HG02852 (cell line): ENCODE results near the gene TUBA4A.

Source experiments
- ATAC-seq: cut with Tn5 transposase; IDR thresholded peaks from one replicate; pipeline ENCODE4 v1.9.1; 2021; ENCODE audit warnings: mild to moderate bottlenecking, moderate library complexity; ENCODE audit not compliant: unreplicated experiment

The TUBA4A gene

DNA sequence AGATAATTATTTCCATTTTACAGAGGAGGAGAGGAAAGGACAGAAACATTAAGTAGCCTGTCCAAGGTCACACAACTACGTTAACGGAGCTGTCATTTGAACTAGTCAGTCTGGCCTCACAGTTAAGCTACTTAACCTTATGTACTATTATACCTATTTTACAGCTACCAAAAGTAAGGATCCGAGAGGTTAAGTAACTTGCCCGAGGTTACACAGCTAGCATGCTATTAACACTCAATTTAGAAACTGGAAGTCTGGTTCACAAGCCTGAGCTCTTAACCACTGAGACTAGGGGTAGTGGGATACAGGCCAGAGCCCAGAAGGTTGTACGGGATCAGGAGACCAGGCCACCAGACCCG lies 8.9 kb downstream of the TUBA4A start:
- no peak for ATAC-seq

DNA sequence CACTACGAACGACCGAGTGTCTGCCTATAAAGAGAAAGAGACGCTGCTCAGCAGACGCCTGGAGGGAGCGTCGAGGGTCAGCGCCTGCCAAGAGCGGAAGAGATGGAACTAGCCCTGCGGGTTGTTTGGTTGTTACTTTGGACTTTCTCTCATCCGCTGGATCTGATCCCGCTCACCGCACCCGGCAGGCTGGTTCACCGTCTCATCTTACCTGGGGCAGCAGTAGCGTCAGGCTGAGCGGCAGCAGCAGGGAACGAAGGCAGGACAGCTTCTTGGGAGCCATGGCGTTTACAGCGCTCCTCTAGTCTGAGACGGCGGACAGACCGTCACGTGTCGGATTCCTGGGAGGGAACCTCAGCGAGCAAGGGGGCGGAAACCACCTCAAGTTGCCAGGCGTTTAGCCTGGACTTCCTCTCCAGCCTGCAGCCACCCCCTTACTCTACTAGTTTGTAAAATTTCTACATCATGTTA lies 10.4 kb downstream of the TUBA4A start:
- ATAC-seq: no peak

DNA sequence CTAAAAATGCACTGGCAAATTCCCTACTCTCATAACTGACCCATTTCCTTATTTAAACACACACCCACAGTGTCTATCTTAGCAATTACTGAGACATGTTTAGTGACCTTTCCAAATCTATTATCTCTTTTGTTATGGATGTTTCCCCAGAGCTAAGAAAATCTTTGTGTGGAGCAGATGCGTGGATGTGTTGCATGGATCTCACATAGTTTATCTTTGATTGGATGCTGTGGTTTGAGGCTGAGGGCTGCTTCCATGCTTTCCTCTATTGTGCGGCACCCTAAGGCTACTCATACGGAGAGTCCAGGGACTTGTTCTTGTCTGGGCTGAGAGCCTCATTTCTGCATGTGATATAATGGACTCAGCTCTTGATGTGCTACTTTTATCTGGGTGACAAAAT lies 19.4 kb downstream of the TUBA4A start:
- no peak for ATAC-seq

DNA sequence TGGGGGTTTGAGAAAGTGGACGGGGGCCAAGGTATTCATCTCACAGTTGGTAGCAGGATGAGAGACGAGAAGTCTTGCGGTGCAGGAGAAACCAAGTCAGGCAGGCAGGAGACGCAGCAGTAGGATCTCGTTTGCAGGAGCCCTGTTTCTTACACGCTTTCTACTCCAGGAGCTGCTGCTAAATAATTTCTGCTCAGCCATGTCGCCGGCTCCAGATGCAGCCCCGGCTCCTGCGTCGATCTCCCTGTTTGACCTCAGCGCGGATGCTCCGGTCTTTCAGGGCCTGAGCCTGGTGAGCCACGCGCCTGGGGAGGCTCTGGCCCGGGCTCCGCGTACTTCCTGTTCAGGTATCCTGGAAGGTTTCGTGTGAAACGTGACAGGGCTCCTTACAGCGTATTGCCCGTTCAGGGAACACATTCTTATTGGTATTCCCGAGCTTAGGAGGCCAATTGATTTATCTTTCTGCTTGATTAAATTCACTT lies 23.6 kb downstream of the TUBA4A start:
- ATAC-seq: no peak

DNA sequence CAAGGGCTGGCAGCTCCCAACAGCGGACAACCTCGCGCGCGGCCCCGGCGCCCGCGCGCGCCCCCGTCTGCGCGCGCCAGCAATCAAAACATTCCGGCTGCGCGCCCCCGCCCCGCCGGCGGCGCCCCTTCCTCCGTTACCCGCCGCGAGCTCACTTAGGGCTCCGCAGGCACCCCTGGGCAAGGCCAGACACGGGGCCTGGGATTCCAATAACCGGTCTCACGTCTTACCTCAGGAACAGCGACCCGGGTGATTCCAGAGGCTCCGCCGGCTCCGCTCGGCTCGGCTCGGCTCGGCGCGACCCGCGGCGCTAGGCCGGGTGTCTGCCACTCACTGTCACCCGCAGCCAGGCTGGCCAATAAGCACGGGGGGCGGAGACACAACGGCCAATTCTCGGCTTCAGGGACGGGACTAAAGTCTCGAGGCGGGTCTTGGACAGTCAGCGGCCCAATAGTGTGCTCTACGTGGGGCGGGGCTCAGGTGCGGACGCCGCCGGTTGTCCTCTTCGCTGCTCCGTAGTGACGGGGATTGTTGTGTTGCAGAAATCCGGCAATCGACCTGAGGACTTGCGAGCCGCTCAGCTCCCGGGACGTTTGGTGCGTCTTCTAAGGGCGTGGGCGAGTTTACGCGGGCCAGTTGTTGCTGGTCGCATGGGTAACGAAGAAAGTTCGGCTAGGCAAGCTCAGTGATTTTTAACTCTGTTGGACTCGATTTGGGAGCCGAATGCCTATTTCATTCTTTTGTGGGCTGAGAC lies 24.2 kb downstream of the TUBA4A start, which contains the start of the genes ANKZF1 and ATG9A:
TSS of gene ANKZF1 (plus strand) at position 502 of the 754 bp plus-strand sequence. CDS start 452 bp downstream, outside the sequence.
TSS of gene ATG9A (minus strand) at position 332 of the 754 bp plus-strand sequence. CDS start 1,612 bp downstream, outside the sequence.
- ATAC-seq: peak; percentile 98

DNA sequence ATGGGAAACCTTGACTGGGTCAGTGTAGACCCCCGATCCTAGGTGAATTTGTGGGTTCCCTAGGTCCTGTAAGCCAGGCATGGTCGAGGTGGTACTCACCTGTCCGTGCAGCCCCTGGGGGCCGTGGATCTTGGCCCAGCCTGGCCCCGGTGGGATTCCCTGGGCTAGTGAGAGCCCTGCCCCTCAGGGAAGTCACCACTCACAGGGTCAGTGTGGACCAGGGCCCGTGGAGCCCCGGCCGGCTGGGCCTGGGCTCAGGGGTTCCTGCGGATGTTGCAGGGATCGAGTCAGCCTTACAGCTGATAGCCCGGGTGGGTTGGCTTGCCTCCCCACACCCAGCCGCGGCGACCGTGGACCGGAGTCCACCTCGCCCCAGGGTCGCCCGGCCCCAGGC lies 24.8 kb downstream of the TUBA4A start:
- ATAC-seq: peak; percentile 15

DNA sequence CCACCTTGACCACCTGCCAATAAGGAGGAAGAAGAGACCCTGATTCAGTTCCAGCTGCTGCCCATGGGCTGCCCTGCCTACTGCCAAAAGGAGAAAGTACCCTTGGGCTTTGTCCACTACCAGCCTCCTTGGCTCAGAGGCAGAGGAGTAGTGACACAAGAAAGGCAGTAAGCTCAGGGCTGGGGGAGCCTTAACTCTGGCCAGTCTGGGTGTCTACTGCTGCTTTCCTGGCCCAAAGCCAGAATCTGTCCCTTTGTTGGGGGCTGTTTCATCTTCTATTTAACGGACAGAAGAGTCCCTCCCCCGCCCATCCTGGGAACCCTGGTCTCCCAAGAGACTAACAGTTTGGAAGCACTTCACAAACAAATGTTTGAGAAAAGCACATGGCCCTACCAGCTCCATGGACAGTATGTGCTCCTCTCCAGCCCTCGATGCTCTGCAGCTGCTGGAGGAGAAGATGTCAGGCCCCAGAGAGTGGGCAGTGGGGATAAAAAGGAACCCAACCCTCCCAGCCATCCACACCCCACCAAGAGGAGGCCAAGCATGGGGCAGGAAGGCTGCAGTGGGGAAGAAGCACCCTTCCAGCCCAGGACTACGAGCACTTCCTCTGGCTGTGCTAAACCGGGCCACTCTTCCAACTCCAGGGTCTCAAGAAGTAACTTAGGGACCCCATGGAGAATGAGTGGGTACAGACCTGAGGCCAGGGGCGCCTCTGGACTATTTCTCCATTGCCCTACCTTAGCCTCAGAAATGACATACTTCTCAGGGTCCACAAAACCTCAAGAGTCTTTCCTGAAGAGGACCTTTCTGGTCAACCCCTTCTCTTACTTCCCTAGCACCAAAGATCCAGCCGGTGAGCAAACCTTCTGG lies 25.4 kb downstream of the TUBA4A start:
- ATAC-seq: no peak

DNA sequence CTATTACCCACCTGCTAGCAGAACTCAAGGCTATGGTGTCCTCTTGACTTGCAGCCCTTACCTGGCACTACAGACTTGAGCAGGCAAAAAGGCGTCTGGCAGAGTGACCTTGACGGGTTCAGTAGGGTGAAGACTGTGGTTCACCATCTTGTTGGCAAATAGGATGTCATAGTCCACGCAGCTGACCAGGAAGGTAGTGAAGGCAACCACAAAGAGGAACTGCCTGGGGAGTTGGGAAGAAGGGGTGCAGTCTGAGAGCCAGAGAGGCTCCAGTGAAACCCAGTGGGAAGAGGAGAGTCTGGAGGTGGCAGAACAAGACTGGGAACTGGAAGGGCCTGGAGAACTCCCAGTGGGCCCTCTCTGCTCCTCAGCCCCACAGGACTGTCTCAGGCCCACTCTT lies 28.4 kb downstream of the TUBA4A start:
- no peak for ATAC-seq

DNA sequence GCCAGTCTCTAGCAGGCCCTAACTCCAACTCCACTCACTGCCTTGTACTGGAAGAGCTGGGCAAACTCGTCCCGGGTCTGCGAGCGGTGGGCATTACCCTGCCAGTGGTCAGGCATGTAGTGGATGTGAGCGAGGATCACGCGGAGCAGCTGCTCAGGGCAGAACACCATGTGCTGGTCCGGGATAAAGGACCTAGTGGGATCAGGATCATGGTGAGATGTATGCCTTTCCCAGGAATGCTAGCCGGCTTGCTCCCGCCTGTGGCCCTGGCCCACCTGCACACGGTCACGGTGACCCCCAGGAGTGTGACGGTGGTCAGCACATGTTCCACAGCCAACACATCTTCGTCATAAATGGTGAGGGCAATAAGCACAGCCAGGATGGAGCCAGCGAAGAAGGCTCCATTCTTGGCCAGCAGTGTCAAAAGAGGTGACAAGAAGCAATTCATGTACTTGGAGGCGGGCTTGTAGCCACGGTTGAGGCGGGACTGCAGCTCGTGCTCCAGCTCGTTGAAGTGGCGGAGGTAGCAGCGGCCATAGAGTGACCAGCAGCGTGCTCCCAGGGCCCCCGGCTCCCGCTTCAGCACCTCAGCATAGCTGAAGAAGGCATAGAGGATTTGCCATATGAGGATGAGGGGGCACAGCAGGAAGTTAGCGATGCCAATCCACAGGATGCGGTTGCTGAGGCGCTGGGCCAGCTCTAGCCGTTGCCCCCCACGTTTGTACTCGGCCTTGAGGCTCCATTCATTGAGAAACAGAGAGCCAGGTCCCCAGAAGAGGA lies 29.7 kb downstream of the TUBA4A start:
- no peak for ATAC-seq

DNA sequence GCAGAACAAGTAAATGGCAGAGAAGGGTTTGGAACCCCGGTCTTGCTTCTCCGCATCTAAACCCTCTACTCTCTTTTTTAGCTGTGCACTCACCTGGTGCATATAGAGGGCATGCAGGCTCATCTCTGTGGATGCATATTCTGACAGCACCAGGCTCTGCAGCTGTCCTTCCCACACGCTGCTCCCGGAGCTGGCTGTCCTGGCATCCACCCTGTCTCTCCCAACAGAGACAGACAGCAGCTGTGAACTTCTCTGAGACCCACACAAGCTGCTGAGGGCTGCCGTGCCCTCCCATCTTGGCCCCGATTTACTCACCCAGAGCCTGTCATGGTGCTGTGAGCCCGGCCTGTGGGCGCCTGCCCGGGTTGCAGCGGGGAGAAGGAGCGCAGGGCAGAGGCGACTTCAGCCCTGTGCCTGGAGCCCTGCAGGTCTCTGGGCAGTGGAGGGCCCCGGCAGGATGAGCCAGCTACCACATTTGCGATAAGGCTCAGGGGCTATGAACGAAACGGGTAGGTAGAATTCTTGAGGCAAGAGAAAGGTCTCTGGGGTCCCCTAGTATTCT lies 31.7 kb downstream of the TUBA4A start:
- no peak for ATAC-seq

DNA sequence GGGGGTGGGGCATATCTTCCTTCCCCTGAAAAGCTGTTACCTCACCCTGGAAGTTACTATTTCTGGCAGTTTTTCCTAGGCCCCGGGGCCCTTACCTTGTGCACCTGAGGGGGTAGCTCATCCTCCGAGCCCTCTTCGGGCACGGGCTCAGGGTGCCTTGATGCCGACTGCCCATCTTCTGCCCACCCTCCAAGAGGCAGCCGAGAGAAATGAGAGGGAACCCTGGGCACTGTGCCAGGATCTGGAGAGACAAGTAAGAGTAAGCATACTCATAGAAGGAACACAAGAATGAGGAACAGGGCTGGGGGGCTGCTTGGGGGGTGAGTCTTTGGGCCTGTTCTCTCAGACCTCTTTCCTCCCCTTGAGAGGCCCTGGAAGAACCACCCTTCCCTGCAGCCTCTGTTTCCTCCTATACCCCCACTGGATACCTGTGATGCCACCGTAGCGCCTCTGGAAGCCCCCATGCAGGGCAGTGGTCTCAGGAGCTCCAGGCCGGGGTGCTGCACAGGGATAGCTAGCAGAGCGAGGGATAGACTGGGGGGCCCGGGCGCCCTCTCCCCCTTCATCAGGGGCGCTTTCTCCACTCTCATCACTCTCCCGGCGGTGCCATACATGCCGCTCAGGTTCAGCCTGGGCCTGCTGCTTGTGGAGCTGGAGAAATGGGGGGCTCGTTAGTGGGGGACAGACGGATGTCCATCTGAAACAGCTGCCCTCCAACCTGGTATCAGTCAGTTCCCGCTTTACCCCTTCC lies 32.9 kb downstream of the TUBA4A start:
- ATAC-seq: no peak

DNA sequence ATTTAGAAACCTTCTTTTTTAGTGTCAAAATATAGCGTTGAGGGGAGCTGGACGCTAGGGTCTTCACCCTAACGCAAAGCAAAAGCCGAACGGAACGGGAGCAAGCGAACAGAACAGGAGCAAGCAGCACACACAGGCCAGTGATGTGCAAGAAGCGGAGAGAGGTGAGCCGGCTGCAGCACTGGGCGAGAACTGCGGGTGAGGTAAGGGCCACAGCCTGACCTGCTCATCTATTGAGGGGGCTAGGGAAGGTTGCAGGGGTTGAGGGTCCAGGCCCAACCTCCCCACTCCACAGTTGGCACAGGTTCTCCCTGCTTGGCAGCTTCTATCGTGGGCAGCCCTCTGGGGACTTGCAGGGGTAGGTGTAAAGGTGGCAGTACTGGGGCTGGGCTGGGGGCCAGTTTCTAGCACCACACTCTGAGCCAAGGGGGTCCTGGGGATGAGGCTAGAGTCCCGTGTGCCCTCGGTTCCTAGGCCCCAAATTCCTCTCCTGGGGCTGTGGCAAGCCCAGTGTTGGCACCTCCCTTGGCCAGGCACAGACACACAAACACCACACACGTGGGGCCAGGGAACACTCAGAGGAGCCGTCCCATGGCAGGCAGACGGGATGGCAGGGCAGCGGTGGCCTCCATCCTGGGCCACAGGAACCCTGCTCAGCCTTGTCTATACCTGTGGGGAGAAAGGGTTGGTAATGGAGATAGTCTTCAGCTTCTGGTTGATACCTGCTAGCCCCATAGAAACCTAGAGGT lies 33.8 kb downstream of the TUBA4A start:
- ATAC-seq: no peak

DNA sequence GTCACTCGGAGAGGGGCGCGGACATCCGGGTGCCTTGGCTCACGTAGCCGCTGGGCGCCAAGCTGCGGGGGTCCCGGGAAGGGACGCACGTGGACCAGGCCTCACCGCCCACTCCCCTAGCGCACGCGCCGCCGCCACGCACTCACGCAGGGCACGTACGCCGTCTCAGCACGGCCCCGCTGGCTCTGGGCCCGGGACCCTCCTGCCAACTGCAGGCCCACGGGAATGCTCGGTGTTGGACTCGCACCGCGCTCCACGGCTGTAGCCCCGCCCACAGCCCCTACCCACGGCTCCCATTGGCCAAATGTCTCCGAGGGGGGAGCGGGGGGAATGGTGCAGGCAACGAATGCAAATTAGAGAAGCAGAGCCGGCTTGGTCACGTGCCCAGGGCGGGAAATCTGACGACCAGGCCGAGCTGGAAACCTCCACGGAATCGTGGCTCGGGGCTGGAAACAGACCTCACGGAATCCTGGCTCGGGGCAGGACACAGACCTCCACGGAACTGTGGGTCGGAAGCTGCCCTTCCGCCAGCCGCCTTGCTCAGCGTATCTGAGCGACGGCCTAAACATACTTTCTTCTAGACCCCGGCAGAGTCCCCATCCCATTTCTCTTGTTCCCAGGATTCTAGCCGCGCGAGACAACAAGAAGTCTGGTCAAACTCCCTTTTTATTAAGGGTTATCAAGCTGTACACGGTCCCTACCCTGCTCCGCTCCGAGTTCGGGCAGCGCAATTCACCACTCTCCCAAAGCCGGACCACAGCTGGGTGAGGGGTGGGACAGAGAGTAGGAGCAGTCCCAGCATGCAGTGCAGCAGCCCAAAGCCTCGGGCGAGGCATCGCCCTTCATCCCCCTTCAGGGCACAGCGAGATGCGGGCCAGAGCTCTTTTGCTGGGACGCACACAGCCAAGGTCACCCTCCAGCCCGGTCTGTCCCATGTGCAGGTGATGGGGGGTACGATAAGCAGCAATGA lies 34.7 kb downstream of the TUBA4A start, which contains the start of gene ABCB6:
TSS of gene ABCB6 (minus strand) at position 227 of the 970 bp plus-strand sequence. CDS start 285 bp downstream, outside the sequence.
- peak; percentile 76 for ATAC-seq

DNA sequence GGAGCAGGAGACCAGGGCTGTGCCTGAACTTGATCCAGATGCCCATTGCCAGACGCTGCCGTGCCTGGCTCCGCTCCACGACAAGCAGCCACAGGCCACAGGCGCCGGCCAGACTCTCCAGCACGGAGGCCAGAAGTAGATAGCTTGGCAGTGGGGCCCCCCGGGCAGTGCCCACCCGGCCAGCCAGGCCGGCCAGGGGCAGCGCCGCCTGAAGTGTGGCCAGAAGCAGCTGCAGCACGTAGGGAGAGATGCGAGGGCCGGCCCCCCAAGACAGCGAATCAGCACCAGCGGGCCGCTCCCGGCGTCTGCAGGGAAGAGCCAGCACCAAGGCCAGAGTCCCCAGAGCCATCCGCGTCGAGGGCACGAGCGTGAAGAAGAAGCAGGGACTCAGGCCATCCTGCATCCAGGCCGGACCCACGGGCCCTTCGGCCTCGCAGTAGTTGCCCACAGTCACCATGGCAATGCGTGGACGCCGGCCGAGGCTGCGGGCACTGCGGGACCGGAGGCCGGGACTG lies 35.4 kb downstream of the TUBA4A start:
- ATAC-seq: peak; percentile 25

DNA sequence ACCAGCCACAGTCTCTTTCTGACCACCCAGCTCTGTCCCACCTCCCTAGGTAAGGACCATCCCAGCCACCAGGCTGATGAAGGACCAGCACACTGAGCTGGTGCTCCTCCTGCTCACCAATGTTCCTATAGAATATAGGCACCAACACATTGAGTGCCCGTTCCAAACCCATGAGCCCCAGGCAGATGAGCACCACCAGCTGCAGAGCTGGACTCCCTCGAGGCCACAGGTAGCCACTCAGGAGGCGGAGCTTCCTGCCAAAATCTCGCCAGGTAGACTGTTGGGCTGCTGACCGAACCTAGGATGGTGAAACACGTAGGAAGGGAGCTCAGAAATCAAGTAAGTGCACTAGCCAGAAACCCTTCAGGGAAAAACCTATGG lies 37.2 kb downstream of the TUBA4A start:
- no peak for ATAC-seq

DNA sequence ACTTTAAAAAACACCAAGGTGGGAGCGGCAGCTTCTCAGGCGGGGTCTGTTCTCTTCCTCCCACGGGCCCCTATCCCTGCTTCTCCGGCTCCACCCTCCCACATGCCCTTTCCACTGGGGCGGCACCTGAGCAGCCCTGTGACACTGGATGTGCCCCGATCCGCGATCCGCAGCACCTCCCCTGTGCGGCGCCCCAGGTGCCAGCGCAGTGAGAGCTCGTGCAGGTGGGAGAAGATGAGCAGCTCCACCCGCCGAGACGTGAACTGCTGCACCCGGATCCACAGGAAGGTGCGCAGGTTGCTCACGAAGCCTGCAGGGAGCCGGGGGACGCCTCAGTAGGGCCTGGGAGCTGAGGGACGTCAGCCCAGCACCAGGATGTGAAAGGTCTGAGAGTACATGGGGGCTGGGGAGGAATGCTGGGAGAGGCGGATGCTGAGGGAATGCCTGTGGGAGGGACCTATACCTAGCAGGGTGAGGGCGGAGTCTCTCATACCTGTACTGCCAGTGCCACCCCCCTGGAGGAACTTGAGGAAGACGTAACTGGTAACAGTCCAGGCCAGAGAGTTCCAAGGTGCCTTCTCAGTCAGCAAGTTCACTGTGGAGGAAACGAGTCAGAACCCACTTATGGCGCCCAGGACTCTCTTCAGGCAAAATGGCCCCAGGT lies 37.7 kb downstream of the TUBA4A start:
- ATAC-seq: no peak

DNA sequence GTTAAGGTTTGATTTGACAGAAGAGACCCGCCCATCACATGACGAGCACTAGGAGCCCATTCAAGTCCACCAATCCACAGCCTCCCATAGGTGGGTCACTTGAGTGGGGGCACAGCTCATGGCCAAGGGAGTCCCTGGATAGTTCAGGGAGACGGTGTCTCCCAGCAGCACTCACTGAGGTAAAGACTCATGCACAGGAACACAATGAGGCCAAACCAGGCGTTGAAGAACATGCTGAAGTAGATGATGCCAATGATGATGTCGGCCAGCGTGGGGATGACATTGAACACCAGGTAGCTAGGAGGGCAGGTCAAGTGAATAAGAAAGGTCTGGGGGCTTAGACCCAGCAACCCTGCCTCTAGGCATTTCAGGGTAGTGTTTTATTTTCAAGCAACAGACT lies 38.9 kb downstream of the TUBA4A start:
- ATAC-seq: no peak
